Measurements from ENCODE around the gene NT5M.

Gene NT5M

GRCh38 chr17:17360087-17360730 is 57.0 kb downstream of the NT5M start:
- no peak for ATAC-seq
- TF ChIP-seq CSRNP3 (CRISPR knock-in tag; IDR thresholded peaks at IDR 0.05) (no peak), ZFP3 (CRISPR knock-in tag; IDR thresholded peaks at IDR 0.05) (no peak), RARB (CRISPR knock-in tag; IDR thresholded peaks at IDR 0.05) (no peak), ZC3H10 (CRISPR knock-in tag; IDR thresholded peaks at IDR 0.05) (no peak), PATZ1 (CRISPR knock-in tag; IDR thresholded peaks at IDR 0.05; ENCODE audit: borderline replicate concordance) (no peak), BACH2 (CRISPR knock-in tag; IDR thresholded peaks at IDR 0.05; ENCODE audit: borderline replicate concordance) (no peak), ESRRG (CRISPR knock-in tag; IDR thresholded peaks at IDR 0.05) (no peak), ZNF565 (CRISPR knock-in tag; conservative IDR thresholded peaks at IDR 0.05; ENCODE audit: low read depth) (no peak), SNAI2 (CRISPR knock-in tag; IDR thresholded peaks at IDR 0.05) (no peak)

- no peak for ATAC-seq
- TF ChIP-seq ZFP30 (CRISPR knock-in tag; IDR thresholded peaks at IDR 0.05), result no peak
- no peak for TF ChIP-seq ARNTL (CRISPR knock-in tag; IDR thresholded peaks at IDR 0.05; ENCODE audit: borderline replicate concordance, low read depth)
Observed at GRCh38 chr17:17361543-17361866, 58.3 kb downstream of the NT5M start.

GRCh38 chr17:17361867-17362539 is 58.8 kb downstream of the NT5M start:
- TF ChIP-seq BACH2 (CRISPR knock-in tag; IDR thresholded peaks at IDR 0.05; ENCODE audit: borderline replicate concordance), result no peak
- ATAC-seq, result no peak

GRCh38 chr17:17362540-17362930 is 59.4 kb downstream of the NT5M start:
- no peak for ATAC-seq
- TF ChIP-seq OSR1 (CRISPR knock-in tag; IDR thresholded peaks at IDR 0.05) (no peak), ZNF70 (CRISPR knock-in tag; IDR thresholded peaks at IDR 0.05) (no peak), BACH2 (CRISPR knock-in tag; IDR thresholded peaks at IDR 0.05; ENCODE audit: borderline replicate concordance) (no peak), ESRRG (CRISPR knock-in tag; IDR thresholded peaks at IDR 0.05) (no peak), TSHZ2 (CRISPR knock-in tag; IDR thresholded peaks at IDR 0.05) (no peak), CREB5 (CRISPR knock-in tag; IDR thresholded peaks at IDR 0.05; ENCODE audit: low read depth) (no peak), CSRNP3 (CRISPR knock-in tag; IDR thresholded peaks at IDR 0.05) (no peak), SNAI2 (CRISPR knock-in tag; IDR thresholded peaks at IDR 0.05) (no peak), ZNF8 (CRISPR knock-in tag; IDR thresholded peaks at IDR 0.05) (no peak), TCF4 (CRISPR knock-in tag; IDR thresholded peaks at IDR 0.05; ENCODE audit: borderline replicate concordance) (no peak)

Data from SK-N-SH treated with all-trans-retinoic acid at 6 μM for 48 hours (cell line).